Ovary (tissue), 3 donors: ENCODE data around the gene SULT2B1.

Experiments
- POLR2A ChIP-seq: fragments of 450-650 bp; IDR thresholded peaks from one replicate; pipeline ENCODE4 v1.6.1; 2017; ENCODE audit warnings: antibody characterized with exemption, mild to moderate bottlenecking, moderate library complexity
- TF ChIP-seq, protein P1 (sequence below), 3 donors: fragments of 450-650 bp in 2 of 3; fragments of 200-600 bp in 1 of 3; IDR thresholded peaks; one replicate each; pipeline versions ENCODE4 v1.5.1 to v1.8.0; 2016 to 2022; ENCODE audit warnings: antibody characterized with exemption in 3 of 3, mild to moderate bottlenecking in 1 of 3
- donor health status: DM: no; HTN: no; CAD: no.

DNA sequence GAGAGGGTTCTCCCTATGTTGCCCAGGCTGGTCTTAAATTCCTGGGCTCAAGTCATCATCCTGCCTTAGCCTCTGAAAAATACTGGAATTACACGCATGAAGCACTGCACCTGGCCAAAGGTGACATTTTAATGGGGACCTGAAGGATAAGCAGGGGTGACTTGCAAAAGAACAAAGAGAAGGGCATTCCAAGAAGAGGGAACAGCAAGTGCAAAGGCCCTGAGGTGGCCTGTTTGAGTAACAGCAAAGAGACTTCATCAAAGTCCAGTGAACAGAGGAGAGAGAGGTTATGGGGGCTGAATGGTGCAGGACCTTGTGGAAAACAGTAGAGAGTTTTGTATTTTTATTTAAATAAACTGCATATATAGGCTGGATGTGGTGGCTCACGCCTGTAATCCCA lies 89.9 kb downstream of the SULT2B1 start:
- TF ChIP-seq POLR2A: no peak
- TF ChIP-seq, protein P1, sequence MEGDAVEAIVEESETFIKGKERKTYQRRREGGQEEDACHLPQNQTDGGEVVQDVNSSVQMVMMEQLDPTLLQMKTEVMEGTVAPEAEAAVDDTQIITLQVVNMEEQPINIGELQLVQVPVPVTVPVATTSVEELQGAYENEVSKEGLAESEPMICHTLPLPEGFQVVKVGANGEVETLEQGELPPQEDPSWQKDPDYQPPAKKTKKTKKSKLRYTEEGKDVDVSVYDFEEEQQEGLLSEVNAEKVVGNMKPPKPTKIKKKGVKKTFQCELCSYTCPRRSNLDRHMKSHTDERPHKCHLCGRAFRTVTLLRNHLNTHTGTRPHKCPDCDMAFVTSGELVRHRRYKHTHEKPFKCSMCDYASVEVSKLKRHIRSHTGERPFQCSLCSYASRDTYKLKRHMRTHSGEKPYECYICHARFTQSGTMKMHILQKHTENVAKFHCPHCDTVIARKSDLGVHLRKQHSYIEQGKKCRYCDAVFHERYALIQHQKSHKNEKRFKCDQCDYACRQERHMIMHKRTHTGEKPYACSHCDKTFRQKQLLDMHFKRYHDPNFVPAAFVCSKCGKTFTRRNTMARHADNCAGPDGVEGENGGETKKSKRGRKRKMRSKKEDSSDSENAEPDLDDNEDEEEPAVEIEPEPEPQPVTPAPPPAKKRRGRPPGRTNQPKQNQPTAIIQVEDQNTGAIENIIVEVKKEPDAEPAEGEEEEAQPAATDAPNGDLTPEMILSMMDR (IDR thresholded peaks at IDR 0.05): no peak
